HG03432 (cell line): ENCODE data around the gene ADAMTS2.

Experiments used
- ATAC-seq: cut with Tn5 transposase; IDR thresholded peaks from one replicate; pipeline ENCODE4 v1.9.1; 2021; ENCODE audit warnings: mild to moderate bottlenecking, moderate library complexity; ENCODE audit not compliant: unreplicated experiment

Gene ADAMTS2

DNA sequence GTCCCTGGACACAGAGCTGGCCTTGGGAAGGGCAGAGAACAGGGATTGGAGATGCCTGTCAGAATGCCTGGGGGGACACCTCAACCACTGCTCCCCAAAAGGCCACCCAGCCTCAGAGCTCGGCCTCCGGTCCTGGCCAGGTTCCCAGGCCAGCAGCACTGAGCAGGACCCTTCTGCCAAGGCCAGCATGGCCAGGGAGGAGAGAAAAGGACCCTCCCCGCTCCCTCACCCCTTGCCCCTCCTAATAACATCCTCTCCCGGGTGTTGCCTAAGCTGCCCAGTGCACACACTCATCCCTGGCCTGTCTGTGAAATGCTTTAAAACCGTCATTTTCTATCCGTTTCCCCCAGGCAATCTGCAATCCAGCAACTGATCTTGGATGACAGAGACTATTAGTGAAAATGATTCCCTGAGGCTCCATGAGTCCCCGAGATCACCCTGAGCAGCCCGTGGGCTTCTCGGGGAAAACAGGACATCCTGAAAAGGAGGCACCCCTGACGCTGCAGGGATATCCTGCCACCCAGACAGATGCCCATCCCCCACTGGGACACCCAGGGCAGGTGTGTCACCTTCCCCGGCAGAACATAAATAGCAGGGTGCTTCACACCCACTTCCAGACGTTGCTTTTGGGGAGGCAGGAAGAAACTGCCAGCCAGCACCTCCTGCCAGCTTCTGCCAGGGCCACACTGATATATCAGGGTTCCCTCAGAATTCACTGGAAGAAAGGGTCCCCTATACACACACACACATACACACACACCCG, 75.3 kb downstream of the ADAMTS2 start:
- no peak for ATAC-seq

DNA sequence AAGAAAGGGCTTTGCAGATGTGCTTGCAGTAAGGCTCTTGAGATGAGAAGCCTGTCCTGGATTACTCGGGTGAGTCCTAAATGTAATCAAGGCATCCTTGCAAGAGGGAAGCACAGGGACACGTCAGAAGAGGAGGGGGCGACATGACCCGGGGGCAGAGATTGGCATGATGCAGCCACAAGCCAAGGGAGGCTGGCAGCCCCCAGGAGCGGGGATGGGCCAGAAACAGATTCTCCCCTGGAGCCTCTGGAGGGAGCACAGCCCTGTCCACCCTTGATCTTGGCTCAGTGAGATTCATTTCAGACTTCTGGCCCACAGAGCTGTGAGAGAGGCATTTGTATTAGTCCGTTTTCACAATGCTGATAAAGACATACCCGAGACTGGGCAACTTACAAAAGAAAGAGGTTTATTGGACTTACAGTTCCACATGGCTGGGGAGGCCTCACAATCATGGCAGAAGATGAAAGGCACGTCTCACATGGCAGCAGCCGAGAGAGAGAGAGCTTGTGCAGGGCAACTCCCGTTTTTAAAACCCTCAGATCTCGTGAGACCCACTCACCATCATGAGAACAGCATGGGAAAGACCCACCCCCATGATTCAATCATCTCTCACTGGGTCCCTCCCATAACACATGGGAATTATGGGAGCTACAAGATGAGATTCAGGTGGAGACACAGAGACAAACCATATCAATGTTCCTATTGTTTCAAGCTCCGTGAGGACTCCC, 76.1 kb downstream of the ADAMTS2 start:
- ATAC-seq = no peak

DNA sequence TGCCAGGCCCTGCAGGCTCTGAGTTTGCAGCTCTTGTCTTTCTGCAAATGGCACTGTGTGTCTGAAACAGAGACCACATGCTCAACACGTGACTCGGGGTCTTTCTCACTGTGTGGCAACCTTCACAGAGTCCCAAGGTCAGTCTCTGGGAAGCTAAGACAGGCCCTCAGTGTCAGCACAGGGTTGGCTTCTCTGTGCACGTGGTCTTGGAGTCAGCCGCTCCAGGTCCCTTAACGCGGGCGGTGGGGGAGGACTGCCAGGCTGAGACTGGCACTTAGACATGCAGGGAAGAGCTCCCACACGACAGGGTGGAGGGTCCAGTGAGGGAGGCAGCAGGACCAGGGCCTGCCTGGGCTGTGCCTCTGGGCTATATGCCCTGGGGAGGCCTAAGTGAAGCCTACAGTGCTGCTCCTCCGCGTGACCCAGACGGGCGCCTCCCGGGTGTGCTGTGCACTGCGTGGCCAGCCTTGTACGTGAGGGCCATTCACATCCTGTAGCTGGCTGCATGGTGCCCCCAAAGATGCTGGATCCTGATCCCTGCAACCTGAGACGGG, 76.8 kb downstream of the ADAMTS2 start:
- no peak for ATAC-seq

DNA sequence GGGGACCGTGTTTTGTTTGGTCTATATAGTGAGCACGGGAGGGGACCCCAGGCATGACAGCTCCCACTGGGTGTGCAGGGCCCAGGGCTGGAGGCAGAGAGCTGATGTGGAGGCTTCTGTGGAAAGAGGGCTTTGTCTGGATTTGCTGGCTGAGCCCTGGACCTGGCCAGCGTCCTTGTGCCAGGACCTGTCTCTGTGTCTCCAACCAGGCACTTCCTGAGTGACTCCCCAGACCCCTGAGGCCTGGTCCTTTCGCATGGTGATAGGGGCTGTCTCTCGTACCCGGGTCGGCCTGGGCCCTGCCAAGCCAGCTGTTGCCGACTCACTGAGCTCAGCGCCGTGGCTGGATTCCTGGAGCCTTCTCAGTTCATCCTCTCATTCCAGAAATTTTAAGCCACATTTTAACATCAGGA, 77.6 kb downstream of the ADAMTS2 start:
- ATAC-seq = no peak

DNA sequence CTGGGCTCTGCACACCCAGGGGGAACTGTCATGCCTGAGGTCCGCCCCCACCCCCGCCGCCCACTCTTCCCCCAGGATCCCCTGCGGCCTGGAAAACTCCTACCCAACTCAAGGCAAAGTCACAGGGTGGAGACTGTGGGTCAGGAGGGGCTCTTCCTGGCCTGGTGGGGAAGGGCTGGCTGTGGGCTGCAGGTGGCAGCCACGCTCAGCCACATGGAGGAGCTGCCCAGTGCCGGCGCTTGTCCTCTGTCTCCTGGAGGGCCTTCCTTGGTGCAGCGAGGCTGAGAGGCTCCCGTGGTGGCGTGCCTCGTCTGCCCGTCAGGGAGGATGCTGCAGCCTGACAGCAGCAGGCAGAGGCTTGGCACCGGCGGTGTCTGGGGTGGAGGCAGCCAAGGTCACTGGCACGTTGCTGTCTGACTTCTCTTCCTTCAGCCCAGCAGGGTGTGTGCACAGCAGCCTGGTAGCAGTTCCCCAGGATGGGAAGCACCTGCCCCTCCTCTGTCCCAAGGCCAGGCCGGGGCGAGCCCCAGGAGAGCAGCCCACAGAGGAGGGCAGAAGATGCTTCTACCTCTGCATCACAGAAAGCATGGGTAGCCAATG, 78.1 kb downstream of the ADAMTS2 start:
- no peak for ATAC-seq

DNA sequence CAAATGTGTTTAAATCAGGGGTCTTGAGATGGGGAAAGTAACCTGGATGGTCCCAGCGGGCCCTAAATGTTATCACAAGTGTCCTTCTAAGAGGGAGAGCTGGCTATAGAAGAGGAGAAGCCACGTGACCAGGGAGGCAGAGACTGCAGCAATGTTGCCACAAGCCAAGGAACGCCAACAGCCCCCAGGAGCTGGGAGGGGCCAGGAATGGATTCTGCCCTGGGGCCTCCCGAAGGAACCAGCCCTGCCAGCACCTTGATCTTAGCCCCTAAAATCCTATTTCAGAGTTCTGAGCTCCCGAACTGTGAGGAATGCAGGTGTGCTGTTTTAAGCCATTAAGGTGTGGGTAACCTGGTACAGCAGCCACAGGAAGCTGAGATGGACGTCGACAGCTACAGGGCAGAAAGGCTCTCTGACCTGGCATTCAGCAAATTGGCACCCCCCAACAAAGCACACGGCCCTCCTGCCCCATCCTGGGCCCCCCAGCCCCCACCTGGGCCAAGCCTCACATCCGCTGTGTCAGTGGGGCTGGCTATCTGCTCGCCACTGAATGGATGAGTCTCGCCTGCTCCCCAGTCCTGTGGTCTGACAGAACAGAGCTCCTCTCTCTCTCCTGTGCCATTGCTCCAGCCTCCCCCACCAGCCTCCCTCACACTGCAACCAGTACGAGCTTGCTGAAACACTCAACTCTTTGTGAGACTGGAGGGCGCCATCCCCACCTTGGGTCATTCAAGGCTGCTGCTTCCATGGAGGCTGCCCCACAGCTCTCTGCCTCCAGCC, 78.8 kb downstream of the ADAMTS2 start:
- no peak for ATAC-seq

DNA sequence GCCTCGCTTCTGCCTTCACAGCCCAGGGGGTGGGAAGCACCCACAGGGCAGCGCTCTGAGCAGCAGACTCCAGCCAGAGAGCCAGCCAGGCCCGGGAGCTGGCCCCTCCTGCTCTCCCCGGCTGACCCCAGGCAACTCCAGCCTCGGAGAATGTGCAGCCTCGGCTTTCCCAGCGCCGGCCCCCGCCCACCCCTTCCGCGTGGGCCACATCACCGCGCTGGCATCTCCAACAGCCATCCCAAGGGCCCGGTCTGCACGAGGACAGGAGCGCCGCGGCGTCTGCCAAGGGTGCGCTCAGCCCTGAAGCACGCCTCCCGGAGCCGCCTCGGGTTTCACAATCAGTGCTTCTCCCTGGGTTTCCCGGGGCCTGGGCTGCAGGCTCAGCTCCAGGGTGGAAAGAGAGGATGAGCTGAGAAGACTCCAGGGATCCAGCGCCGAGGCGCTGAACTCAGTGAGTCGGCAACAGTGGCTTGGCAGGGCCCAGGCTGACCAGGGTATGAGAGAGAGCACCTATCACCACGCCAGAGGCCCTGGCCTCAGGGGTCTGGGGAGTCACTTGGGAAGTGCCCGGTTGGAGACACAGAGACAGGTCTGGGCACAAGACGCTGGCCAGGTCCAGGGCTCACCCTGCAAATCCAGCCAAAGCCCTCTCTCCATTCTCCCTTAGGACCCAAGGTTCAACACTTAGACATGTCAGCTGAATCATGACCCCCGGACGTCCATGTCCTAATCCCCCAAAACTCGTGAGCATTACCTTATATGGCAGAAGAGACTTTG, 79.6 kb downstream of the ADAMTS2 start:
- no peak for ATAC-seq

DNA sequence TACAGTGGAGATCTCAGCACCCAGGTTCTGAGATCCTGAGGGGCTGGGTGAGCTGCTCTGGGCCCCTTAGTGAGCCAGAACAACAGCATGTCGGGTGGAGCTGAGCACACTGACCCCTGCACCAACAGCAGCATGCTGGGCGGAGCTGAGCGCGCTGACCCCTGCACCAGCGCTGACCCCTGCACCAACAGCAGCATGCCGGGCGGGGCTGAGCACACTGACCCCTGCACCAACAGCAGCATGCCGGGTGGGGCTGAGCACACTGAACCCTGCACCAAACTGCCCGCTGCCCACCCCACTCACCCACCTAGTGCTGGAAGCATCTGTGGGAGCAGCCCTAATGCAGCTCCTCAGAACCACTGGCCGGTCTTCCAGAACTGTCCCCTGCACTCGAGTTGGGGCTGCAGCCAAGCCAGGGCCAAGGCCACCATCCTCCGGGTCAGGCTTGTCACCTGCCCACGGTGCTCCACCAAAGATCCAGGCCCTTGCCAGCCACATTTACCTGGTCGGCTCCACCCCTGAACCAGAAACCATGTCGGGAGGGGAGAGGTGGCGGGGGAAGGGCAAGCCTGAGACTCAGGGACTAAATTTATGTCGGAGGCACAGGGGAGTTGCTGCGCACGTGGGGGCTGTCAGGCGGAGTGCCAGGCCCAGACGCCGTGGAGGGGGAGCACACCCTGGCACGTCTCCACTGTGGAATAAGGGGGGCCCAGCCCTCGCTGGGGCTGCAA, 80.3 kb downstream of the ADAMTS2 start:
- ATAC-seq = no peak

DNA sequence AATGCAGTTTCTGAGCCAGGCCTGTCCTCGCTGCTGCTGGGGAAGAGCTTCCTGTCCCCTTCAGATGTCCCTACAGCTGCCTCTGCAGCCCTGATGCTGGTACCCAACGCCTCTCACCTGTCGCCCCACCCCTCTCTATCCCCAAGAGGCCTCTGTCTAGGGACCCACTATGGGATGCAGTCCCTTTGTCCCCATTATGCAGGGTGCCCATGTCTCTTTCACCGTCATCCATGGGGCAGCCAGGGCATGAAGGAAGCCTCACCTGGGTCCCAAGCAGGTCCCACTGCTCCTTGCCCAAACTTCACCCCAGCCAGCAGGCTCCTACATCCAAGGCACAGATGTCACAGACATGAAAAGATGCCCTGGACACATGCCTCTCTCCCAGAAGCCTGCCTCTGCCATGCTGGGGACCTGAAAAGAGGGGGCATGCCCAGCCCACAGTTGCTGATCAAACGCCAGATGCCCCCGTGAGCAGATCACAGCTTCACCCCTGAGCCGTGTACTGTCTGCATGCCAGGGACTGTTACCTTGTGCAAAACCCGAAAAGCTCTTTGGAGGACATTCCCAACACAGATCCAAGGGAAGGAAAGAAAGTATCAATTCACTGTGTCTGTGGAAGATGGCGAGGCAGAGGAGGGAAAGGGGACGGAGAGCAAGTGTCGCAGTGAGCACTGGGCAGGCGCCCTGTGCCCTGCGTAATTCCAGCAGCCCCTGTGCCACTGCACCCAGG, 81.0 kb downstream of the ADAMTS2 start:
- ATAC-seq = no peak

DNA sequence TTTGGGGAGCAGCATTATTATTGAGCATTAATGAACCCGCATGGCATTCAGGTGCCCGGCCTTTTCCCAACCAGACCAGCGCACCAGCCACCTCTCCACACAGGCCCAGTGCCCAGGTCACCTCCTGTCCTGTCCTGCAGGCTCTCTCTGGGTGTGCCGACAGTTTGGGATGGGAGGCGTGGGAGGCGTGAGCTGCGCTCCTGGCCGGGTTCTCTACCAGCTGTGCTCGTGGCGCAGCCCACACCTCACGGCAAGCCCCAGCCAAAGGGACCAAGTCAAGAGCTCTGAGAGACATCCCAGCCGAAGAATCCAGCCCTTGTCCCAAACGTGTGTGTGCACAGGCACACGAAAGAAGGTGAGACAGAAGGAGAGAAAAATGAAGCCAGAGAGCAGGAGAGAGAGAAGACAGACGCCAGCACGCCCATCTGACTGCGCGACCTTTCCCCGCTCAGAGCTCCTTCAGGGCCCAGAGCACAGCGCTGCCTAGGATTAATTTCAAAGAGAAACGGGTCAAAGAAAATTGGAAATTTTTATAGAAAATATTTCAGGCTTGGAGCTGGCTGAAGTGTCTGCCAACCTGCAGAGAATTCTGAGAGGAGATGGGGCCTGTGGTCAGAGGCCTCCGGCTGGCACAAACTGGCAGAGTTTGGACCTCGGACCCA, 81.7 kb downstream of the ADAMTS2 start:
- no peak for ATAC-seq

DNA sequence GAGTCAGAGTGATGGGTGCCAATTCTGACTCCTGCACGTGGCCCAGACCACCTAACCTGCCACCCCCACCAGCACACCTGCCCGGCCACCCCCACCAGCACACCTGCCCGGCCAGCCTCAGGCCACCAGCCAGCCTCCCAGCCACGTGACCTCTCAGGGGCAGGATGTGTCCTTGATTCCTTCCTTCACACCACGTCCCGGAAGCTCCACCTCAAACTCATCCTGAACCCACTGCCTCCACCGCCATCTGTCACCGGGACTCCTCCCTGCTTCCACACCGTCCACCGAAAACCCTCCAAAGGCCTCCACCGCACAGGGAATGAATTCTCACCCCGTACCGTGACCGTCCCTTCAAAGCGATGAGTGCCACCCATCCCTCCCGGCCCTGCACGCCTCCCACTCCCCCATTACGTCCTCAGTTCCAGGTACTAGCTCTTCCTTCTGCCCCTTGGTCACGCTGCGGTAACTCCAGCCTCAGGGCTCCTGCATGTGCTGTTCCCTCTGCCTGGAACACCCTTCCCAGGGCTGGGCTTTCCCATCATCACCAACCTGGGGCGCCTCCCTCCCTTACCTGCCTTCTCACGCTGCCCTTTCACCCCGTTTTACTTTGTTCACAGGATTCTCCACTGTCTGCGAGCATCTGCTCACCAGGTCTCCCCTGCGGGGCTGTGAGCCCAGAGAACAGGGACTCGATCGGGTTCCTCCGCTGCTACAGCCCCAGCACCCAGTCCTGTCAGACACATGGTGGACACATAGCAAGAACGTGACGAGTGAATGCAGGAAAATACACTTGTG, 82.9 kb downstream of the ADAMTS2 start:
- ATAC-seq = no peak

DNA sequence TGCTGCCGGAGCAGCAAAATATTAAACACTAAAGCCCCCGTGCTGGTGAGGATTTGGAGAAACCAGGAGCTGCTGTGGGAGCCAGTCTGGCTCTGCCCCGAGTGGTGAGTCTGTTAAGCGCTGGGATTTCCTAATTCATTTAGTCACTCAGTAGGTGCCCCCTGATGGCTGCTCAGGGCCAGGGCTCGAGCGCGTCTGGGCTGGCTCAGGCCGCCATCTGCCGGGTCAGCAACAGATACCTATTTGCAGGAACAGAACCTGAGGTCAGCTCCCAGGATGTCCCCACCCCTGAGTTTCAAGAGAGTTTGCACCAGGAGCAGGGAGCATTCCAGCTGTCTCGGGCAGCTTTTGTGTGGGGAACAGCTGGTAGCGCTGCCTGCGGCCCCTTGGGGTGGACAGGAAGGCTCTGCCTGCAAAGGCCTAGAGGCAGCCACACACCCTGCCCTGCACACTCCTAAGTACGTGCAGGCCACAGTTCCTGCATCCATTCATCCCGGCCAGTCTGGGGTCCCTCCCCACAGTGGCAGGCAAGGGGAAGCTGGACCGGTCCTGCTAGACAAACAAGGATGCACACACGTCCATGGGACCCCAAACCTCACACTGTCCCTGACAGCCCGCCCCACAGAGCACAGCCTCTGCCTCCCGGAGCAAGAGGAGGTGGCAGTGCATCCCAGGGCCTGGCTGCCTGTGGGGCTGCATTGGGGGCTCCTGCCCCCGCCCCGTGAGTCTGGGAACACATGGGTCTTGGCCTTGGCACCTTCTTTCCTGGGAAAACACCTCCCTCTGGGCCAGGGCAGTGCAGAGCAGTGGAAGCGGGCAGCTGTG, 83.7 kb downstream of the ADAMTS2 start:
- no peak for ATAC-seq

DNA sequence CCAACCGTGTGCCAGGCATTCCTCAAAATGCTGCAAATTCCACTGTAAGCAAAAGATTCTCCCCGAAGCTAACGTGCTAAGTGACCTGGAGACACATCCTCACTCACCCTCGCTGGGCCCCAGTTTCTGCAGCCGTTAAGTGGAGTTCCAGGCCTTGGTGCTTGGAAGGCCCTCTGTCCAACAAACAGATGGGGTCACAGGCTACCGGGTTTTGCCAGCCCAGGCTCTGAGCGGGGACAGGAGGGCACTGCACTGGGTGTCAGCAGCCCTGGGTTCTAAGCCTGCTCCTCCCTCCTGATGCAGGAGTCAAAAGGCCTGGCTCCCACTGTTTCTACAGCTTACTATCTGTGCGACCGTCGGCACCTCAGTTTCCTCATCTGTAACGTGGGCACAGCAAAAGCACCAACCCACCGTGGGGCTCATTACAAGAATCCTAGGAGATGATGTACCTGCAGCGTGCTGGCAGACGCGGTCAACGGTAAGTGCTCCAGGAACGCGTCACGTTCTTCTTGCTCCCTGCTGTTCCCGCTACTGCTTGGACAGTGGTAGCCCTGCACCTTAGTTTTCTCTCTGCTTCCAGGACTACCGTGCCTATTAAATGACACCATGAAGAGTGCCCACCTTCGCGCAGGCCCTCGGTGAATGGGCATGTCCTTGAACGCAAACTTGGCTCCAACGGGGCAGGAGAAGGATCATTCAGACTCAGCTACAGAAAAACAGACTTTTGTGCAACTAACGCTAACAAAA, 84.8 kb downstream of the ADAMTS2 start:
- ATAC-seq = no peak

DNA sequence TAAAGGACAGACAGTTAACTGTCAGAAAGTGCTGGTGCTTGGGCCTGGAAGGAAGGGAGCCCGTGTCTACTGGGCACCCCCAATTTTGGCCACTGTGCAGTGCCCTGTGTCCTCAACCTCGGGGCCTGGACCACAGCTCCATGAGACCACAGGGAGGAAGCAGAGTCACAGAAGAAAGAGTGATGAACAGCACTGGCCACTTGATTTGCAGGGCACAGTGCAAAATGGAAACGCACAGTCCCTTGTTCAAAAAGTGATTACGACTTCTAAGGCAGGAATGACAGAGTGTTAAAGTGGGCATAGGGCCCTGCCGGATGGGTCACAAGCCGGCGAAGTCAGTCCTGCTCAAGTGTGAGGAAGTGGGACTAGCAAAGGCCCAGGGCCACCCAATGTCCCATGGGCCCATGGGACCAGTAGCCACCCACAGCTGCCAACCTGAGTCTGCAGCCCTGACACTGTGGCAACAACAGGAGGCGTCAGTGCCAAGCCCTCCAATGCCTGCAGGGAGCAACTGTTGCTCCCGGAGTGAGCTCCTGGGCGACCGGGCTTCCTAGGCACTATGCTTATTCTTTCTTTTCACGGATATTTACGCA, 85.4 kb downstream of the ADAMTS2 start:
- ATAC-seq = no peak

DNA sequence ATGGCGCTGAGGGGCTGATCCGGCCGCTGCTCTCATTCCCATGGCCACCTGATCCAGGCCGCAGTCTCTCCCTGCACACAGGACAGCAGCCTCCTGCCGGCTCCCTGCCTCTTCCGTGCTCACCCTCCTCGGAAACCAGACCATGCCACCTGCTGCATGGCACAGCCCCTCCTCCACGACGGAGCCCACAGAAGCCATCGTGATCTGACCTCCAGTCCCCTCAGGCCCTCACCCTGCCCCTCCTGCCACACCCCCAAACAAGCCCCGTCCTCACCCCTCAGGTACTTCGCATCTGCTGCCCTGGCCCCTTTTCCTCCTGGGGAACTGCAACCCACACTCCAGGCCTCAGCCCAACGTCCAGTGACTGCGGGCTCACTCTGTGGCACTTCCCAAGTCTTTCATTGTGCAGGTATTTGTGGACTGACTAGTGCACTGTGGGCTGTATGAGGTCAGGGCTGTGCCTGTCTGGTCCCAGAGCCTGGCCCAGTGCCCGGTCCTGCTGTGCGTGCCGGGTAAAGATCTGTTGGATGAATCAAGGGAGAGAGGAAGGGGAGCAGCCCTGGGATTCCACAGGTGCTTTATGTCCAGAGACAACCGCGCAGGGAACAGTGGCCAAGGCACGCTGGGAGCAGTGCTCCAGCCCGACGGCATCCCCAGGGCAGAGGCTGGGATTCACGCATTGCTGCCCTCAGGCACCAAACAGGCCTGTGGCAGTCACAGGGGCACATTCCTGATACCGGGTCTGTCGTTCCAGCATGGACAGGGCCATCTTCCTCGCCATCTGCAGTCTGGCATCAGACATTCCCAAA, 86.1 kb downstream of the ADAMTS2 start:
- ATAC-seq = no peak
